Measurements from ENCODE around the gene SMIM28. TPM values are rescaled to one million over a fixed set of nuclear protein-coding genes. Genes with fewer than 3 reads are reported as not detected.

Gene SMIM28
- total and polyA plus RNA-seq, 2 of the 4 experiments (the other 2 are of a cell fraction) = not detected

- no peaks in the 10 kb centered on the region for H3K79me1 ChIP-seq (ENCODE audit: low read depth in 1 of 2, low read length in 2 of 2)
- H3K9me3 ChIP-seq (ENCODE audit: control insufficient read depth, insufficient read depth, low read length) = no peaks in the 10 kb centered on the region
- H2AFZ ChIP-seq (replicated peaks; ENCODE audit: low read length, poor library complexity) = no peak overlapping the region
- no peak overlapping the region for H3K56ac ChIP-seq (ENCODE audit: extremely low read depth, insufficient read depth, low read length)
- POLR2A ChIA-PET (ENCODE audit: unreplicated experiment) = no interaction called here
- no peak overlapping the region for H3K27ac ChIP-seq (ENCODE audit: insufficient read depth, low read length)
- H4K8ac ChIP-seq (ENCODE audit: low read depth in 2 of 2, low read length in 2 of 2) = no peak overlapping the region
- no peak overlapping the region for H4K5ac ChIP-seq (ENCODE audit: low read depth, low read length)
- intact Hi-C loops (cut with micrococcal nuclease) (loop anchor here (2.0 kb wide), 1 partner anchor 280 kb away; no protein-coding TSS in a partner anchor), dilution Hi-C loops (cut with HindIII; ENCODE audit: low sequenced_read_pairs, unreplicated experiment) (no loop called here), in situ Hi-C loops (cut with MboI; ENCODE audit: low sequenced_read_pairs) (no loop called here)
- no peak overlapping the region for H3K4me3 ChIP-seq (ENCODE audit: insufficient read depth, low read depth, low read length)
- CTCF ChIA-PET = no interaction called here
- H2BK5ac ChIP-seq (ENCODE audit: low read depth, low read length, poor library complexity, severe bottlenecking) = no peak overlapping the region
- no peak overlapping the region for H3K23ac ChIP-seq (ENCODE audit: low read depth, low read length)
- H3K27me3 ChIP-seq (ENCODE audit: control insufficient read depth, insufficient read depth, low read length) = peaks cover 4% of the 10 kb centered on the region; the same call in 1 of the 2 replicates
- no peak overlapping the region for H4K91ac ChIP-seq (ENCODE audit: insufficient read depth, low read depth, low read length)
- no peaks in the 10 kb centered on the region for H4K20me1 ChIP-seq (ENCODE audit: insufficient read depth, low read length)
- H3K4ac ChIP-seq (ENCODE audit: low read depth, low read length) = no peak overlapping the region
- H3K9ac ChIP-seq (ENCODE audit: low read depth, low read length) = no peak overlapping the region
- H3K4me2 ChIP-seq (ENCODE audit: low read depth, low read length) = no peak overlapping the region
- H2BK15ac ChIP-seq (ENCODE audit: low read depth, low read length) = no peak overlapping the region
- H3K4me1 ChIP-seq (ENCODE audit: control insufficient read depth, insufficient read depth, low read length) = peaks cover 6% of the 10 kb centered on the region
- no peak for ATAC-seq (ENCODE audit: low read depth)
- no peak overlapping the region for H2AK9ac ChIP-seq (replicated peaks; ENCODE audit: low read depth, low read length, poor library complexity)
- TF ChIP-seq FOS (IDR thresholded peaks at IDR 0.05; ENCODE audit: low read depth, low read length) = no peak
- TF ChIP-seq MXI1 (IDR thresholded peaks at IDR 0.05; ENCODE audit: borderline replicate concordance, low read depth, low read length) = no peak
- no peak for TF ChIP-seq MAFK (IDR thresholded peaks at IDR 0.05; ENCODE audit: low read depth, low read length)
- no peak for TF ChIP-seq CTCF (conservative IDR thresholded peaks at IDR 0.05; ENCODE audit: low read depth, low read length)
- no peak for TF ChIP-seq USF2 (IDR thresholded peaks at IDR 0.05; ENCODE audit: low read depth, low read length)
- no peak for TF ChIP-seq CHD1 (IDR thresholded peaks at IDR 0.05; ENCODE audit: low read depth, low read length)
- TF ChIP-seq ELK1 (IDR thresholded peaks at IDR 0.05; ENCODE audit: borderline replicate concordance, low read depth, low read length) = no peak
- TF ChIP-seq RCOR1 (IDR thresholded peaks at IDR 0.05; ENCODE audit: insufficient replicate concordance, low read length) = no peak
- TF ChIP-seq MAZ (IDR thresholded peaks at IDR 0.05; ENCODE audit: borderline replicate concordance, low read depth, low read length) = no peak
- TF ChIP-seq RAD21 (IDR thresholded peaks at IDR 0.05; ENCODE audit: low read length) = no peak
- no TSS peak for BruUV-seq (replicated peaks)
- DNase-seq = no peak
- WGBS, 2 experiments (ENCODE audit: extremely low coverage in 2 of 2, insufficient read length in 1 of 2) = no CpG with 5 or more reads among the region's 5 CpGs
- H3K36me3 ChIP-seq (ENCODE audit: control insufficient read depth, insufficient read depth, low read length) = no peaks in the 10 kb centered on the region
- no peak overlapping the region for H2AK5ac ChIP-seq (ENCODE audit: low read depth, low read length)
- H2BK20ac ChIP-seq (ENCODE audit: low read depth, low read length) = no peak overlapping the region
- H2BK120ac ChIP-seq (ENCODE audit: low read depth, low read length) = no peak overlapping the region
- H3K14ac ChIP-seq (replicated peaks; ENCODE audit: low read depth, low read length) = no peak overlapping the region
- H3K18ac ChIP-seq (ENCODE audit: low read depth, low read length) = no peak overlapping the region
- no peaks in the 10 kb centered on the region; the same call in 1 of the 2 replicates for H3K9me1 ChIP-seq (ENCODE audit: insufficient read depth, low read length)
Observed at GRCh38 chr6:138396709-138397108, 19.0 kb downstream of the SMIM28 start.
